GM21737 (cell line): ENCODE results near the gene SDK1.
"Not testable (repeated sequence)": the region's sequence is repeated elsewhere in the genome, so short reads cannot be mapped to it uniquely, and the experiment has no call there.

ENCODE experiments used
- ATAC-seq: cut with Tn5 transposase; IDR thresholded peaks from one replicate; pipeline ENCODE4 v1.9.1; 2021; ENCODE audit warnings: mild to moderate bottlenecking, moderate library complexity; ENCODE audit not compliant: unreplicated experiment

Gene SDK1

GRCh38 chr7:4225881-4226523 is 925.0 kb downstream of the SDK1 start:
- no peak for ATAC-seq

- ATAC-seq = no peak
Observed at GRCh38 chr7:4226524-4226882, 925.5 kb downstream of the SDK1 start.

GRCh38 chr7:4227105-4228010 is 926.3 kb downstream of the SDK1 start:
- no peak for ATAC-seq

- no peak for ATAC-seq
Observed at GRCh38 chr7:4230352-4230751, 929.3 kb downstream of the SDK1 start.

- ATAC-seq = no peak
Observed at GRCh38 chr7:4233146-4233545, 932.1 kb downstream of the SDK1 start.

- ATAC-seq = no peak
Observed at GRCh38 chr7:4233621-4234497, 932.8 kb downstream of the SDK1 start.

- no peak for ATAC-seq
Observed at GRCh38 chr7:4234498-4234855, 933.4 kb downstream of the SDK1 start.

GRCh38 chr7:4234886-4235285 is 933.8 kb downstream of the SDK1 start:
- no peak for ATAC-seq

GRCh38 chr7:4235596-4235995 is 934.5 kb downstream of the SDK1 start:
- no peak for ATAC-seq

- no peak for ATAC-seq
Observed at GRCh38 chr7:4236389-4236788, 935.3 kb downstream of the SDK1 start.

- ATAC-seq = not testable (repeated sequence)
Observed at GRCh38 chr7:4236873-4237272, 935.8 kb downstream of the SDK1 start.

GRCh38 chr7:4237296-4238235 is 936.5 kb downstream of the SDK1 start:
- ATAC-seq = no peak

GRCh38 chr7:4238861-4239260 is 937.8 kb downstream of the SDK1 start:
- ATAC-seq = no peak

- ATAC-seq = no peak
Observed at GRCh38 chr7:4240042-4240441, 939.0 kb downstream of the SDK1 start.

GRCh38 chr7:4240520-4241303 is 939.7 kb downstream of the SDK1 start:
- ATAC-seq = no peak

- ATAC-seq = no peak
Observed at GRCh38 chr7:4241304-4241612, 940.2 kb downstream of the SDK1 start.

GRCh38 chr7:4241791-4242190 is 940.7 kb downstream of the SDK1 start:
- ATAC-seq = no peak

- no peak for ATAC-seq
Observed at GRCh38 chr7:4242706-4243105, 941.7 kb downstream of the SDK1 start.

GRCh38 chr7:4244041-4244440 is 943.0 kb downstream of the SDK1 start:
- no peak for ATAC-seq

GRCh38 chr7:4244635-4245034 is 943.6 kb downstream of the SDK1 start:
- no peak for ATAC-seq
